Breast epithelium (tissue), 4 donors: ENCODE data around the gene SGTA. TPM values are rescaled to one million over a fixed set of nuclear protein-coding genes. Genes with fewer than 3 reads are reported as not detected.

ENCODE experiments used
- DNase-seq, 2 donors: peaks; one replicate each; pipeline ENCODE4 v3.0.0-alpha.2; 2019; ENCODE audit warnings: low spot score in 2 of 2
- H3K27ac ChIP-seq, 2 donors: fragments of 200-600 bp; sonication (generic) in 1 of 2; one replicate each; pipeline ENCODE4 v1.5.1; 2016 to 2019; ENCODE audit warnings: mild to moderate bottlenecking in 1 of 2
- H3K27me3 ChIP-seq, 2 donors: fragments of 200-600 bp; sonication (generic) in 1 of 2; one replicate each; pipeline versions ENCODE4 v1.5.1 to v1.6.0; 2017 to 2019; ENCODE audit warnings: control low read depth in 1 of 2, mild to moderate bottlenecking in 1 of 2
- H3K36me3 ChIP-seq: fragments of 200-600 bp; one replicate; pipeline ENCODE4 v1.5.1; 2019
- H3K4me1 ChIP-seq, 2 donors: fragments of 200-600 bp; sonication (generic); one replicate each; pipeline ENCODE4 v1.5.1; 2016 to 2019; ENCODE audit warnings: control low read depth in 1 of 2
- H3K4me3 ChIP-seq, 3 donors: fragments of 200-600 bp; sonication (generic); 1 replicate in 2 of 3; 2 replicates in 1 of 3; pipeline ENCODE4 v1.5.1; 2016 to 2019; ENCODE audit warnings: mild to moderate bottlenecking in 3 of 3, moderate library complexity in 2 of 3
- H3K9me3 ChIP-seq, 2 donors: fragments of 200-600 bp; sonication (generic) in 1 of 2; one replicate each; pipeline ENCODE4 v1.5.1; 2016 to 2019; ENCODE audit warnings: control low read depth in 1 of 2
- POLR2A ChIP-seq: fragments of 450-650 bp; IDR thresholded peaks from one replicate; pipeline ENCODE4 v1.6.1; 2016; ENCODE audit warnings: antibody characterized with exemption, mild to moderate bottlenecking, moderate library complexity
- POLR2AphosphoS5 ChIP-seq, 3 donors: sonication (generic); formaldehyde crosslinking; IDR thresholded peaks; one replicate each; pipeline ENCODE4 v1.6.1; 2017; ENCODE audit warnings: antibody characterized with exemption in 3 of 3
- intact Hi-C: fragments of 100-400 bp; cut with DNase I; formaldehyde crosslinking; loops from one replicate; pipeline ENCODE4 v1.15.1; 2023; ENCODE audit warnings: low total_unique reads
- total RNA-seq, 3 donors: library from RNA; depleted of rRNA; stranded (reverse); fragments of >200 nt; gene quantifications; one replicate each; pipeline ENCODE4 v1.1.0, GENCODE V29; 2016
- TF ChIP-seq, protein P1 (sequence below), 3 donors: fragments of 450-650 bp; IDR thresholded peaks; one replicate each; pipeline ENCODE4 v1.5.1; 2016 to 2017; ENCODE audit warnings: antibody characterized with exemption in 3 of 3, mild to moderate bottlenecking in 3 of 3, moderate library complexity in 3 of 3

SGTA gene
- total RNA-seq, 3 donors from 2014 or later: 40.3 to 45.2 (median 42.1) TPM

DNA sequence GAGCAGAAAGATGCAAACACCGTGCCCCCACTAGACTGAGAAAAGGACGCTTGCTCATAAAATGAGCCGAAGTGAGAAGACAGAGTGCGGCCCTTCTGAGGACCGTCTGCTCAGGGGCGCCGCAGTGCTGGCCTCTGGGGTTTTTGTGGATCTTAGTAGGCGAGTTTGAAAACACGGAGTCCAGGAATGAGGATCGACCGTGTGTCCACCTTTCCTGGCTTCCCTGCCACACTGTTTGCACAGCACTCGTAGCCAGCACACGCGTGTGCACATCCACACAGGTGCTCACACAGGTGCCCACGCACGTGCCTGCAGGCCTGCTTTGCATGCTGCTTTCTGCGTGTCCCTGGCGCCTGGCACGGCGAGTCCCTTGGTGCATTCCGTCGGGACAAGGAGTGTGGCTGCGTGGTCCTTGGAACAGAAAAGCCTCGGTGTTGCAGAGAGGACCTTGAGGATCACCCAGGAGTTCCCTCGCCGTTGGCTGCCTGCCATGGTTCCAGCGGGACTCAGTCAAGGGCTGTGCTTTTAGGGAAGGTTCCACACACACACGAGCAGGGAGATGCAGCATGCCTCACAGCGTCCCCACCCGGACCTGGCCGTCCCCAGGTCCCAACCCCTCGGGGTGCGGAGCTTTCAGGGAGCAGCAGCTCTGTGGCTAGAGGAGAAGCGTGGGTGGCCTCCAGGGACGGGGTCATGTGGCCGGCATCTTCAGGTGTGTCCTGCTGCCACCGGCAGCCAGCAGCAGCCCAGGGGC lies 26.5 kb upstream of the SGTA start:
- intact Hi-C loops: no loop called here
- Histone ChIP-seq H3K4me1 (no peaks in the 10 kb centered on the region), H3K27me3 (no peaks in the 10 kb centered on the region), H3K4me3 (no peak overlapping the region), H3K9me3 (no peaks in the 10 kb centered on the region), H3K36me3 (no peaks in the 10 kb centered on the region), H3K27ac (no peak overlapping the region)
- DNase-seq: no peak
- TF ChIP-seq POLR2AphosphoS5 (IDR thresholded peaks at IDR 0.05) (no peak), POLR2A (no peak)
- TF ChIP-seq, protein P1, sequence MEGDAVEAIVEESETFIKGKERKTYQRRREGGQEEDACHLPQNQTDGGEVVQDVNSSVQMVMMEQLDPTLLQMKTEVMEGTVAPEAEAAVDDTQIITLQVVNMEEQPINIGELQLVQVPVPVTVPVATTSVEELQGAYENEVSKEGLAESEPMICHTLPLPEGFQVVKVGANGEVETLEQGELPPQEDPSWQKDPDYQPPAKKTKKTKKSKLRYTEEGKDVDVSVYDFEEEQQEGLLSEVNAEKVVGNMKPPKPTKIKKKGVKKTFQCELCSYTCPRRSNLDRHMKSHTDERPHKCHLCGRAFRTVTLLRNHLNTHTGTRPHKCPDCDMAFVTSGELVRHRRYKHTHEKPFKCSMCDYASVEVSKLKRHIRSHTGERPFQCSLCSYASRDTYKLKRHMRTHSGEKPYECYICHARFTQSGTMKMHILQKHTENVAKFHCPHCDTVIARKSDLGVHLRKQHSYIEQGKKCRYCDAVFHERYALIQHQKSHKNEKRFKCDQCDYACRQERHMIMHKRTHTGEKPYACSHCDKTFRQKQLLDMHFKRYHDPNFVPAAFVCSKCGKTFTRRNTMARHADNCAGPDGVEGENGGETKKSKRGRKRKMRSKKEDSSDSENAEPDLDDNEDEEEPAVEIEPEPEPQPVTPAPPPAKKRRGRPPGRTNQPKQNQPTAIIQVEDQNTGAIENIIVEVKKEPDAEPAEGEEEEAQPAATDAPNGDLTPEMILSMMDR (IDR thresholded peaks at IDR 0.05): no peak

DNA sequence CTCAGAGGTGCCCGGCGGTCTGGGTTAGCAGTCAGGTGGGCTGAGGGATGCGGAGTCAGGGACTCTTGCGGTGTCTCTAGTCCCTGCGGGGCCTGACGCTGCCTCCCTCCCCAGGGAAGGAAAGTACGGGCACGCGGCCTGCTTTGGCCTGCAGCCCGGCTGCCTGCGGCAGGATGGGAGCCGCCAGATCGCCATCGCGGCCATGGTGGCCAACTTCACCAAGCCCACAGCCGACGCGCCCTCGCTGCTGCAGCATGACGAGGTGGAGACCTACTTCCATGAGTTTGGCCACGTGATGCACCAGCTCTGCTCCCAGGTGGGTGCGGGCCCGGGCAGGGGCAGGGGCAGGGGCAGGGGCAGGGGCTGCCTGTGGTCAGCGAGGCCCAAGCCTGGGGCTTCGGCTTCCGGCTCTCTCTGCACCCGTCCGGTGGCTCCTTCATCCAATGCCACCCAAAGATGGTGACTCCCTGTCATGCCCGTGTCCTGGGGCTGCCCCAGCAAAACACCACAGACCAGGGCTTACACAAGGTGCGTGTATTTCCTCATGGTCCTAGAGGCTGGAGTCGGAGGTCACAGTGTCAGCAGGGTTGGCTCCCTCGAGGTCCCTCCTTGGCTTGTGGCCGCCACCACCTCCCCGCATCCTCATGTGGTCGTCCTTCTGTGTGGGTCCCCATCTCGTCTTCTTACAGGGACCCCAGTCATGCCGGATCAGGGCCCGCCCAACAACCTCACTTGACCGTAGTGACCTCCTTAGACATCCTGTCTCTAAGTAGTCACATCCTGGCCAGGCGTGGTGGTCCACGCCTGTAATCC lies 25.3 kb upstream of the SGTA start:
- intact Hi-C loops: no loop called here
- no peaks in the 10 kb centered on the region for H3K9me3 ChIP-seq
- TF ChIP-seq, protein P1 (IDR thresholded peaks at IDR 0.05): no peak
- TF ChIP-seq POLR2AphosphoS5 (IDR thresholded peaks at IDR 0.05) (no peak), POLR2A (no peak)
- H3K4me3 ChIP-seq: no peak overlapping the region
- no peak for DNase-seq
- H3K4me1 ChIP-seq: no peaks in the 10 kb centered on the region
- H3K36me3 ChIP-seq: no peaks in the 10 kb centered on the region
- H3K27me3 ChIP-seq: no peaks in the 10 kb centered on the region
- H3K27ac ChIP-seq: no peak overlapping the region

- DNase-seq: no peak
- TF ChIP-seq, protein P1 (IDR thresholded peaks at IDR 0.05): no peak
- no peak for TF ChIP-seq POLR2AphosphoS5 (IDR thresholded peaks at IDR 0.05)
- TF ChIP-seq POLR2A: no peak
- intact Hi-C loops: no loop called here
- Histone ChIP-seq H3K4me1 (no peaks in the 10 kb centered on the region), H3K4me3 (no peak overlapping the region), H3K27me3 (no peaks in the 10 kb centered on the region), H3K9me3 (no peaks in the 10 kb centered on the region), H3K36me3 (no peaks in the 10 kb centered on the region), H3K27ac (no peak overlapping the region)
Measured at GRCh38 chr19:2807379-2808128, 24.5 kb upstream of the SGTA start.

GRCh38 chr19:2806736-2807378 lies 23.8 kb upstream of the SGTA start:
- H3K27ac ChIP-seq: no peak overlapping the region
- H3K36me3 ChIP-seq: no peaks in the 10 kb centered on the region

More at GRCh38 chr19:2806736-2807378, 23.8 kb upstream of the SGTA start:
- DNase-seq: no peak
- TF ChIP-seq, protein P1 (IDR thresholded peaks at IDR 0.05): no peak
- TF ChIP-seq POLR2AphosphoS5 (IDR thresholded peaks at IDR 0.05): no peak
- no peak for TF ChIP-seq POLR2A
- H3K4me3 ChIP-seq: no peak overlapping the region
- H3K4me1 ChIP-seq: no peaks in the 10 kb centered on the region
- H3K27me3 ChIP-seq: no peaks in the 10 kb centered on the region
- intact Hi-C loops: no loop called here
- H3K9me3 ChIP-seq: no peaks in the 10 kb centered on the region
